WERI-Rb-1 (cell line): ENCODE results near the gene MAB21L3.
"Not testable (repeated sequence)": the region's sequence is repeated elsewhere in the genome, so short reads cannot be mapped to it uniquely, and the experiment has no call there.

ENCODE experiments used
- DNase-seq: peaks from one replicate; pipeline ENCODE4 v3.0.0-alpha.2; 2020
- H3K27ac ChIP-seq: fragments of 250-450 bp; sonication (Bioruptor Pico); 2 replicates; pipeline ENCODE4 v1.5.1; 2020; ENCODE audit warnings: mild to moderate bottlenecking, moderate library complexity
- H3K27me3 ChIP-seq: fragments of 250-450 bp; sonication (Bioruptor Pico); 2 replicates; pipeline ENCODE4 v1.5.1; 2021; ENCODE audit warnings: mild to moderate bottlenecking, low read depth, moderate library complexity; ENCODE audit not compliant: insufficient read depth, severe bottlenecking
- H3K36me3 ChIP-seq: fragments of 250-450 bp; sonication (Bioruptor Pico); 2 replicates; pipeline ENCODE4 v1.5.1; 2020; ENCODE audit warnings: mild to moderate bottlenecking, moderate library complexity
- H3K4me3 ChIP-seq: 2 replicates; pipeline ENCODE4 v1.5.1; 2011; ENCODE audit warnings: low read depth, mild to moderate bottlenecking, control low read depth, low read length
- H3K9me3 ChIP-seq: fragments of 250-450 bp; sonication (Bioruptor Pico); 2 replicates; pipeline ENCODE4 v1.5.1; 2021; ENCODE audit warnings: mild to moderate bottlenecking, moderate library complexity; ENCODE audit not compliant: severe bottlenecking
- CTCF ChIP-seq: IDR thresholded peaks from 2 replicates; pipeline ENCODE4 v1.5.1; 2011; ENCODE audit warnings: low read depth, mild to moderate bottlenecking, control low read depth, inconsistent platforms, low read length

MAB21L3 gene

DNA sequence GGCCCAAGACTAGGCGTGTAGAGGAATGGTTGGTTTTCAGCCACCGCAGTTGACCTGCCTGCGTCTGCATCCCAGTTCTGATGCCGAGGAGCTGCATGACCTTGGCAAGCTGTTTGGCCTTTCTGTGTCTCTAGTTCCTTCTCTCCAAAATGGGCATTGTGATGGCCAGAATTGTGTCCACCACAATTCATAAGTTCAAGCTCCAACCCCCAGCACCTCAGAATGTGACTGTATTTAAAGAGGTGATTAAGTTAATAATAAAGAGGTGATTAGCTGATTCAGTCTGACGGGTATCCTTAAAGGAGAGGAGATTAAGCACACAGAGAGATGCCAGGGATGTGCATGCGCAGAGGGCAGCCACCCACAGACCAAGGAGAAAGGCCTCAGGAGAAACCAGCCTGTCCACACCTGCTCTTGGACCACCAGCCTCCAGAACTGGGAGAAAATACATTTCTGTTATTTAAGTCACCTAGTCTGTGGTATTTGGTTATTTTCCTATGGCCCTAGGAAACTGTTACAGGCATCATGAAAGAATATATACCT, 28.5 kb downstream of the MAB21L3 start:
- Histone ChIP-seq H3K4me3 (peak overlapping the region; percentile 14; the same call in 1 of the 2 replicates), H3K27ac (no peak overlapping the region), H3K36me3 (no peaks in the 10 kb centered on the region), H3K9me3 (peaks cover 3% of the 10 kb centered on the region), H3K27me3 (no peaks in the 10 kb centered on the region)
- peak; percentile 44 for DNase-seq
- TF ChIP-seq CTCF: no peak

DNA sequence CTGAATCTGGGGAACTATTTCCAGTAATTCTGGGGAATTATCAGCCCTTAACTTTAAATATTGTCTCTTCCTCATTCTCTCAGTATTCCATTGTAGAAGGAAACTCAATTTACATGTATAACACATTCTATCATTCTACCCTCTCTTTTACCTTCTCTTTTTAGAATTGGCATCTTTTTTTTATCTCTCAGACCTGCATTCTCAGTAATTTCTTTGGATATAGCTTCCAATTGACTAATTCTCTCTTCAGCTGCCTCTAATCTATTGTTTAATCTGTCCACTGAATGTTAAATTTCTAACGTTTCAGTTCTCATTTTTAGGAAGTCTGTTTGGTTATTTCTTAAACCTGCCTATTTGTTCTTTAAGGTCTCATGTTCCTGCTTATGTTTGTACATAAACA, 33.0 kb downstream of the MAB21L3 start:
- no peak for TF ChIP-seq CTCF
- H3K36me3 ChIP-seq: no peaks in the 10 kb centered on the region
- H3K27me3 ChIP-seq: no peaks in the 10 kb centered on the region
- no peak overlapping the region for H3K27ac ChIP-seq
- H3K9me3 ChIP-seq: peaks cover 5% of the 10 kb centered on the region
- DNase-seq: no peak
- H3K4me3 ChIP-seq: no peak overlapping the region

DNA sequence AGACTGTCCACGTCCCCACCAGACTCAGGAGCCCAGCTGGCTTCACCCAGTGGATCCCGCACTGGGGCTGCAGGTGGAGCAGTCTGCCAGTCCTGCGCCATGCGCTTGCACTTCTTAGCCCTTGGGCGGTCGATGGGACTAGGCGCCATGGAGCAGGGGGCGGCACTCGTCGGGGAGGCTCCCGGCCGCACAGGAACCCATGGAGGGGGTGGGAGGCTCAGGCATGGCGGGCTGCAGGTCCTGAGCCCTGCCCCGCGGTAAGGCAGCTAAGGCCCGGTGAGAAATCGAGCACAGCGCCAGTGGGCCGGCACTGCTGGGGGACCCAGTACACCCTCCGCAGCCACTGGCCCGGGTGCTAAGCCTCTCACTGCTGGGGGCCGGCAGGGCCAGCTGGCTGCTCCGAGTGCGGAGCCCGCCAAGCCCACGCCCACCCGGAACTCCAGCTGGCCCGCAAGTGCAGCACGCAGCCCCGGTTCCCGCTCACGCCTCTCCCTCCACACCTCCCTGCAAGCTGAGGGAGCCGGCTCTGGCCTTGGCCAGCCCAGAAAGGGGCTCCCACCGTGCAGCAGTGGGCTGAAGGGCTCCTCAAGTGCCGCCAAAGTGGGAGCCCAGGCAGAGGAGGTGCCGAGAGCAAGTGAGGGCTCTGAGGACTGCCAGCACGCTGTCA, 35.4 kb downstream of the MAB21L3 start:
- not testable (repeated sequence) for H3K27ac ChIP-seq, H3K9me3 ChIP-seq, DNase-seq, H3K36me3 ChIP-seq, H3K4me3 ChIP-seq, H3K27me3 ChIP-seq

DNA sequence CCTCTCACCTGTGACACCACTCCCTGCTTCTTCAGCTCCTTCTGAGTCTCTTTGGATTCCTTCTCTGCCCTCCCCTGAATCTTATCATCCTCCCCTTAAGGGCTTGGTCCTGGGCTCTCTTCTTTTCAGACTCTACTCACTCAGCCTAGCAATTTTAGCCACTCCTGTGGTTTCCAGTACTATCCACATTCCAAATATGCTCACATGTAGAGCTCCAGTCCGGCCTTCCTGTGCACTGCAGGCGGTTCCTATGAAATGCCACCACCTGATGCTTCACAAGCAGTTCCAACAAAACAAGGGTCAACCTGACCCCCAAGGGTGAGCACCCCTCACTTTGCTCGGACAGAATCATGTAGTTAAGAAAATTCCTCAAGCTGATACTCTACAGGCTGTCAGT, 35.9 kb downstream of the MAB21L3 start:
- H3K36me3 ChIP-seq: no peaks in the 10 kb centered on the region
- no peak overlapping the region for H3K4me3 ChIP-seq
- H3K27me3 ChIP-seq: no peaks in the 10 kb centered on the region
- H3K9me3 ChIP-seq: peaks cover 5% of the 10 kb centered on the region
- no peak overlapping the region for H3K27ac ChIP-seq
- no peak for TF ChIP-seq CTCF
- no peak for DNase-seq

GRCh38 chr1:116147972-116148371, 36.8 kb downstream of the MAB21L3 start:
- 0 out of 2 replicates have a peak, but pooled peaks have one; percentile 6 for TF ChIP-seq CTCF
- no peak overlapping the region for H3K4me3 ChIP-seq
- no peak for DNase-seq

DNA sequence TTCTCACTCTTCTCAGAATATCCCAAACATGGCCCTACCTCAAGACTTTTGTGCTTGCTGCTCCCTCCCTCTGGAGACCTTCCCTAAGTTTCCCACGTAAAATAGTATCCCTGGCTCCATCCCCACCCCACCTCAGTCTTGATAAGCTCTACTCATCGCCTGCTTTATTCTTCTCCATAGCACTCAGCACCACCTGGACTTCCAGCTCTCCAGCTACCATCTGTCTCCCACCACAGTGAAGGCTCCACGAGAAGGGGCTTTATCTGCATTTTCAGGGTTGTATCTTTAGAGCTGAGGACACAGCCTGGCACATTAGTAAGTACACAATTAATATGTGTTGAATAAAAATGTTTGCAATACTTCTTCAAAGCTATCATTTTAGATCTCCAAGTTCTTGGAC, 37.8 kb downstream of the MAB21L3 start:
- TF ChIP-seq CTCF: no peak
- Histone ChIP-seq H3K9me3 (peaks cover 4% of the 10 kb centered on the region), H3K27ac (no peak overlapping the region), H3K4me3 (no peak overlapping the region), H3K27me3 (no peaks in the 10 kb centered on the region), H3K36me3 (no peaks in the 10 kb centered on the region)
- no peak for DNase-seq

More at GRCh38 chr1:116147972-116148371, 36.8 kb downstream of the MAB21L3 start:
- no peak overlapping the region for H3K27ac ChIP-seq
- peaks cover 5% of the 10 kb centered on the region for H3K9me3 ChIP-seq
- H3K36me3 ChIP-seq: no peaks in the 10 kb centered on the region
- H3K27me3 ChIP-seq: no peaks in the 10 kb centered on the region
